HCT116 (cell line): ENCODE measurements around the gene CLEC16A.

Experiments
- CTCF ChIP-seq, 3 experiments: fragments of 200-600 bp in 1 of 3; sonication (generic) in 1 of 3; IDR thresholded peaks in 2 of 3; conservative IDR thresholded peaks in 1 of 3; 2 replicates each; pipeline ENCODE4 v1.5.1; 2012 to 2017; ENCODE audit warnings: low read depth in 2 of 3, low read length in 2 of 3, antibody characterized with exemption in 1 of 3, borderline replicate concordance in 1 of 3, control low read depth in 1 of 3, mild to moderate bottlenecking in 1 of 3, mixed read lengths in 1 of 3, mixed run types in 1 of 3, moderate library complexity in 1 of 3; ENCODE audit not compliant: insufficient read depth in 1 of 3
- POLR2AphosphoS5 ChIP-seq: IDR thresholded peaks from 2 replicates; pipeline ENCODE4 v1.6.1; 2011; ENCODE audit warnings: mild to moderate bottlenecking, low read depth, low read length, moderate library complexity
- REST ChIP-seq: IDR thresholded peaks from 2 replicates; pipeline ENCODE4 v1.6.1; 2012; ENCODE audit warnings: low read depth
- TCF7L2 ChIP-seq: IDR thresholded peaks from 2 replicates; pipeline ENCODE4 v1.7.0; 2011; ENCODE audit warnings: borderline replicate concordance, inconsistent platforms; ENCODE audit not compliant: insufficient read depth, insufficient read length; ENCODE audit errors: extremely low read depth
- TF ChIP-seq, protein P1 (sequence below): IDR thresholded peaks from 2 replicates; pipeline ENCODE4 v1.6.1; 2012

DNA sequence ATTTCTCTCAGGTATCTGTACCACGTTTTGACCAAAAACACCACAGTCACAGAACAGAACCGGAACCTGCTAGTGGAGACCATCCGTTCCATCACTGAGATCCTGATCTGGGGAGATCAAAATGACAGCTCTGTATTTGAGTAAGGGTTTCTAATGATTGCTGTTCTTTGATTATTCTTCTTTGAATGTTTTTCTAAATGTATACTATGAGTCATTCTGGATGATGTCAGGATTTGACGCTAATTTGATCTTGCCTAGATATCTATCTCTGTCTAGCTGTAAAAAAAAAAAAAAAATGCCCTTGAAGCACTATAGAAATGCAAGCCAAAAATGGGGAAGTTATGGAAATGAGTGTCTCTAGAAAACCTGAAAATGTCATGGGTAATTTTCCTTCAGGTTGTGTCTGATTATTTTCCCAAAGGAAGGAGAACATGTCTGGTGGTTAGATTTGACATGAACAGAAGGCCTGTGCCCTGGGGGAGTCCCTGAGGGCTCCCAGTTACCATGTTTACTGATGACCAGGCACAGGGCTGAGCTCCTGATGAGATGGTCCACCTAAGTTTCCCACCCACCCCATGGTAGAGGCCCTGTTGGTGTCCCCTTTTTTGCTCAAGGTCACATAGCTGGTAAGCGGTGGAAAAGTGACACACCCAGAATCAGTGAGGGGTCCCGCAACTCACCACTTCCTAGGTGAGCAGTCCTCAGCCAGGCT lies 13.6 kb downstream of the CLEC16A start:
- TF ChIP-seq, protein P1, sequence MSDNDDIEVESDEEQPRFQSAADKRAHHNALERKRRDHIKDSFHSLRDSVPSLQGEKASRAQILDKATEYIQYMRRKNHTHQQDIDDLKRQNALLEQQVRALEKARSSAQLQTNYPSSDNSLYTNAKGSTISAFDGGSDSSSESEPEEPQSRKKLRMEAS, result no peak
- TF ChIP-seq REST (no peak), CTCF (IDR thresholded peaks at IDR 0.05 in 2 of 3, conservative IDR thresholded peaks at IDR 0.05 in 1 of 3; ENCODE audit: borderline replicate concordance in 1 of 3, insufficient read depth in 1 of 3, low read depth in 2 of 3, low read length in 2 of 3) (no peak), POLR2AphosphoS5 (no peak), TCF7L2 (no peak)
